Prostate gland (tissue), 2 donors: ENCODE data around the gene SEMA4C. TPM values are rescaled to one million over a fixed set of nuclear protein-coding genes. Genes with fewer than 3 reads are reported as not detected.
A peak's percentile ranks its signal among the peaks of the same experiment; 100 is the strongest.

ENCODE experiments used
- DNase-seq: peaks from one replicate; pipeline ENCODE4 v3.0.0-alpha.2; 2019; ENCODE audit warnings: low spot score
- H3K27ac ChIP-seq, 2 donors: fragments of 200-600 bp; sonication (generic); 2 replicates each; pipeline ENCODE4 v1.5.1; 2017 to 2019
- H3K27me3 ChIP-seq: fragments of 200-600 bp; sonication (generic); replicated peaks from 2 replicates; pipeline ENCODE4 v1.5.1; 2019; ENCODE audit not compliant: insufficient read depth
- H3K36me3 ChIP-seq, 2 donors: fragments of 200-600 bp; sonication (generic); 1 replicate in 1 of 2; 2 replicates in 1 of 2; pipeline versions ENCODE4 v1.5.1 to v1.8.1; 2017 to 2019
- H3K4me1 ChIP-seq: fragments of 200-600 bp; sonication (generic); replicated peaks from 2 replicates; pipeline ENCODE4 v1.5.1; 2019
- H3K4me3 ChIP-seq, 2 donors: fragments of 200-600 bp; sonication (generic); 2 replicates each; pipeline ENCODE4 v1.5.1; 2017 to 2019
- H3K9me3 ChIP-seq: fragments of 200-600 bp; sonication (generic); 2 replicates; pipeline ENCODE4 v1.5.1; 2017
- POLR2A ChIP-seq: fragments of 450-650 bp; IDR thresholded peaks from one replicate; pipeline ENCODE4 v1.6.1; 2016; ENCODE audit warnings: antibody characterized with exemption, mild to moderate bottlenecking
- POLR2AphosphoS5 ChIP-seq: sonication (generic); formaldehyde crosslinking; IDR thresholded peaks from one replicate; pipeline ENCODE4 v1.6.1; 2017; ENCODE audit warnings: antibody characterized with exemption
- WGBS: methylation state at CpG from one replicate; pipeline ENCODE4 v1.1.5; 2018; 5-methylcytosine and 5-hydroxymethylcytosine counted together
- intact Hi-C: fragments of 100-400 bp; cut with DNase I; formaldehyde crosslinking; loops from one replicate; pipeline ENCODE4 v1.14.2; 2022
- total RNA-seq, 2 donors: library from RNA; depleted of rRNA; stranded (reverse); fragments of >200 nt; gene quantifications; one replicate each; pipeline ENCODE4 v1.1.0, GENCODE V29; 2016
- TF ChIP-seq, protein P1 (sequence below), 4 experiments: fragments of 200-600 bp in 2 of 4; fragments of 450-650 bp in 2 of 4; sonication (generic) in 2 of 4; IDR thresholded peaks; 1 replicate in 3 of 4; 2 replicates in 1 of 4; pipeline ENCODE4 v1.5.1; 2016 to 2019; ENCODE audit warnings: antibody characterized with exemption in 4 of 4, mild to moderate bottlenecking in 2 of 4, moderate library complexity in 2 of 4

The SEMA4C gene
- total RNA-seq, 2 donors from 2014 or later: 35.8 to 45.9 TPM

DNA sequence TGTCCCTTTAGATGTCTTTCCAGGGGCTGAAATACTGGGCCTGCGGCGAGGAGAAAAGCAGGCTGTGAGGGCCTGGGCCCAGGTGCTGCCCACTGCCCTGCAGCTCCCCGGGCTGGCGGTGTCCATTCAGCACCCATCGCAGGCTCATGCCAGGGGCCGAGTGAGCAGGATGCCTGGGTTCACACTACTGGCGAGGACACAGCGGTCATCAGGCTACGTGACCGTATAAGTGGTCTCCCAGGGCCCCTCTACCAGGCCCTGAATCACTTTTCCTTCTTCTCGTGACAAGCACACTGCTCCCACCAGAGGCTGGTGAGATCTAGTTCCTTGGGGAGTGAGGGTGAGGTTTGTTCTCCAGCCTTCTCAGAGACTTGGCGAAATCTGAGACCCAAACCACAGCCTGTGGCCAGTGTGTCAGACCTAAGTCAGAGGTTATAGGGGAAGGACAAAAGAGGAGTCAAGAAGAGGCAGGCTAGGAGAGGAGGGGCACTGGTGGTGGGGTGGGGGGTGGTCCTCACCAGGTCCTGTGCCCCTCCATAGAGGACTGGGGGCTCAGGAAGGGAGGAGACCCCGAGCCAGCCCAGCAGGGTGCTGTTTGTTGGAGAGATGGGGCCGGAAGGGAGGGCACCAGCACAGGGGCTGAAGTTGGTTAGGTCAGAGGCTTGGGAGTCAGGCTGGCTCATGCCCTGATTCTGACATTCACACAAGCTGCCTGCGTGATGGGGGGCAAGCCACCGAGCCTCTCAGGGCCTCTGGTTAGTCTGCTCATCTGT is 6.6 kb upstream of the SEMA4C start:
- intact Hi-C loops: no loop called here
- TF ChIP-seq POLR2AphosphoS5: no peak
- no peaks in the 10 kb centered on the region for H3K27me3 ChIP-seq

DNA sequence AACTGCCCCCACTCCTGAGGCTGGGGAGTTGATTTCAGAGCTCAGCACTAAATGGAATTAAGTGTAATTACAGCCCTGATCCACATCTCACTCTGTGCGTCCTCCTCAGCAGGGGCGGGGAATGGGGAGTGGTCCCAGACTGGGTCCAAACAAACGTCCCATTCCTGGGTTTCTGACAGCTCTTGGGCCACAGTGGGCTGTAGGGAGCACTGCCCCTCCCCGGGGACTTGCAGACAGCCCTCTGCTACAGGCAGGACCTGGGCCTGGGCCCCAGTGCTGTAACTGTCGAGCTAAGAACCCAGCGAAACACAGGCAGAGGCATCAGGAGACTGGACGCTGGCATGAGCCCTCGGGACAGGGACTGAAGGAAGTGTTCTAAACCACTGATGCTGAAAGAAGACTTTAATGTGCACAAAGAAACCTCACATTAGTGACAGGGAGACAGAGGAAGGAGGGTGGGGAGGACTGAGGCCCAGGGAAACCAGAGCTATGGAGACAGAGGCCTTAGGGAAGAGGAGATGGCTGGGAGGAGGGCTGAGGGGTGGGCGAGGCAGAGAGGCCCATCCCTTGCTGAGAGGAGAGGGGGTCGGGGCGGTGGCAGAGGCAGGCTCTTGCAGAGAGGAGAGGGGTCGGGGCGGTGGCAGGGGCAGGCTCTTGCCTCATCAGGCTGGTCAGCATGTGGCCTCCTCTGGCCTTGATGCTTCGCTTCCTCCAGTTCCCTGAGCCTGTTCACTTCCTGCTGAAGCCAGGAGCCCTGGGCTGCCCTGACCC is 5.8 kb upstream of the SEMA4C start:
- no peaks in the 10 kb centered on the region for H3K4me1 ChIP-seq
- intact Hi-C loops: no loop called here
- no peak overlapping the region for H3K4me3 ChIP-seq
- H3K36me3 ChIP-seq: no peaks in the 10 kb centered on the region
- no peak for DNase-seq
- H3K27me3 ChIP-seq: no peaks in the 10 kb centered on the region
- WGBS: 67% methylated on average over 14 of the region's 14 CpGs
- TF ChIP-seq, protein P1, sequence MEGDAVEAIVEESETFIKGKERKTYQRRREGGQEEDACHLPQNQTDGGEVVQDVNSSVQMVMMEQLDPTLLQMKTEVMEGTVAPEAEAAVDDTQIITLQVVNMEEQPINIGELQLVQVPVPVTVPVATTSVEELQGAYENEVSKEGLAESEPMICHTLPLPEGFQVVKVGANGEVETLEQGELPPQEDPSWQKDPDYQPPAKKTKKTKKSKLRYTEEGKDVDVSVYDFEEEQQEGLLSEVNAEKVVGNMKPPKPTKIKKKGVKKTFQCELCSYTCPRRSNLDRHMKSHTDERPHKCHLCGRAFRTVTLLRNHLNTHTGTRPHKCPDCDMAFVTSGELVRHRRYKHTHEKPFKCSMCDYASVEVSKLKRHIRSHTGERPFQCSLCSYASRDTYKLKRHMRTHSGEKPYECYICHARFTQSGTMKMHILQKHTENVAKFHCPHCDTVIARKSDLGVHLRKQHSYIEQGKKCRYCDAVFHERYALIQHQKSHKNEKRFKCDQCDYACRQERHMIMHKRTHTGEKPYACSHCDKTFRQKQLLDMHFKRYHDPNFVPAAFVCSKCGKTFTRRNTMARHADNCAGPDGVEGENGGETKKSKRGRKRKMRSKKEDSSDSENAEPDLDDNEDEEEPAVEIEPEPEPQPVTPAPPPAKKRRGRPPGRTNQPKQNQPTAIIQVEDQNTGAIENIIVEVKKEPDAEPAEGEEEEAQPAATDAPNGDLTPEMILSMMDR (IDR thresholded peaks at IDR 0.05): no peak
- no peak for TF ChIP-seq POLR2A
- H3K9me3 ChIP-seq: no peaks in the 10 kb centered on the region
- no peak overlapping the region for H3K27ac ChIP-seq

More for the DNA sequence above, 6.6 kb upstream of the SEMA4C start:
- no peaks in the 10 kb centered on the region for H3K9me3 ChIP-seq
- no peak overlapping the region for H3K27ac ChIP-seq
- H3K4me3 ChIP-seq: no peak overlapping the region
- no peaks in the 10 kb centered on the region for H3K36me3 ChIP-seq
- H3K4me1 ChIP-seq: no peaks in the 10 kb centered on the region
- WGBS: 92% methylated on average over 16 of the region's 16 CpGs
- DNase-seq: no peak

DNA sequence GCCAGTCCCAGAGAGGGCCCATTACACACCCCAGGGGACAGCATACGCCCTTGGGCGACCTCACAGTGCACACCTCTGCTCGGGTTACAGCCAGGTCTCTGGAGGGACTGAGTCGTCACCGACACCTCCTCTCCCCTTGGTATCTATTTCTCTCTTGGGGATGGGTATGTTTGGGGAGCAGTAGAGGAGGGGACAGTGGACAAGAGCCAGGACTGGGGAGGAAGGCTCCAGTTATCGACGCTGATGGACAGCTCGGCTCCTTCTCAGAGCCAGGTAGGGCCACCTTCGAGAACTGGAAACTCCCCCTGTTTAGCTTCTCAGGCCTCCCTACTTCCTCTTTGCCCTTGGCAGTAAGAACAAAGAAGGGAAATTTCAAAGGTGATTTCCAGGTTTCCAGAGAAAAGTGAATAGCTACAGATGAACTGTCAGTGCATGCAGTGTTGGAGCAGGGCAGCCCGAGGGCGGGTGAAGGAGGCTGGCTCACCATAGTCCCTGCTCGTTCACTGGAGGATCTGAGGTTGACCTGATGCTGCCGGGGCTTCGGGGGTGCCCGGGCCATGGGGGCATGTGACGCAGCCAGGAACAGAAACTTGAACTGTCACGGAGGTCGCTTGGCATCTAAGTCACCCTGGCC is 4.4 kb upstream of the SEMA4C start:
- no peak for DNase-seq
- peak overlapping the region; percentile 46 to 53 for H3K27ac ChIP-seq
- no peaks in the 10 kb centered on the region for H3K9me3 ChIP-seq
- intact Hi-C loops: no loop called here
- TF ChIP-seq POLR2AphosphoS5: peak; percentile 7
- TF ChIP-seq, protein P1 (IDR thresholded peaks at IDR 0.05): no peak
- TF ChIP-seq POLR2A: no peak
- H3K36me3 ChIP-seq: no peaks in the 10 kb centered on the region
- H3K4me3 ChIP-seq: no peak overlapping the region
- 27% methylated on average over 18 of the region's 18 CpGs for WGBS
- no peaks in the 10 kb centered on the region for H3K27me3 ChIP-seq
- H3K4me1 ChIP-seq: no peaks in the 10 kb centered on the region

DNA sequence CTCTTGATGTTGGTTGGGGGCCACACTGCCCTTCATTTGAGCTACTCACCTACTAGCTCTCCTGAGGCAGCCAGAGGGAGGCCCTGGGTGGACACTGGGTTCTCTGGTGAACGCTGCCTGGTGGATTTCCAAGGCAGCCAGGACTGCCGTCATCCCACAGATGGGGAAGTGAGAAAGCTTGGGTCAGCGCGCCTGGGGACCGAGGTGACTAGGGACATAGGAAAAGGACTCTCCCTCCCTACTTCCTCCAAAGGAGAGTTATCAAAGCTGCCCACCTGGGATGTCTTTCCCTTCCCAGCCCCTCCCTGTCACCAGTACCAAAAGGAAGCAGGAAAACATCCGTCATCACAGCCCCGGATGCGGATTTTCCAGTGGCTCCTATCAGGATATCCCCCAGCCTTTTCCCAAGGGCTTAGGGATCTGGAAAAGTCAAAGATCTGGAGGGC is 3.8 kb upstream of the SEMA4C start:
- intact Hi-C loops: no loop called here
- H3K27ac ChIP-seq: peak overlapping the region; percentile 46 to 53
- H3K27me3 ChIP-seq: no peaks in the 10 kb centered on the region
- no peak overlapping the region for H3K4me3 ChIP-seq
- no peak for DNase-seq
- H3K9me3 ChIP-seq: no peaks in the 10 kb centered on the region
- no peaks in the 10 kb centered on the region for H3K4me1 ChIP-seq
- no peaks in the 10 kb centered on the region for H3K36me3 ChIP-seq
- WGBS: 57% methylated on average over 8 of the region's 8 CpGs
- TF ChIP-seq POLR2A: no peak
- no peak for TF ChIP-seq POLR2AphosphoS5
- TF ChIP-seq, protein P1 (IDR thresholded peaks at IDR 0.05): no peak

DNA sequence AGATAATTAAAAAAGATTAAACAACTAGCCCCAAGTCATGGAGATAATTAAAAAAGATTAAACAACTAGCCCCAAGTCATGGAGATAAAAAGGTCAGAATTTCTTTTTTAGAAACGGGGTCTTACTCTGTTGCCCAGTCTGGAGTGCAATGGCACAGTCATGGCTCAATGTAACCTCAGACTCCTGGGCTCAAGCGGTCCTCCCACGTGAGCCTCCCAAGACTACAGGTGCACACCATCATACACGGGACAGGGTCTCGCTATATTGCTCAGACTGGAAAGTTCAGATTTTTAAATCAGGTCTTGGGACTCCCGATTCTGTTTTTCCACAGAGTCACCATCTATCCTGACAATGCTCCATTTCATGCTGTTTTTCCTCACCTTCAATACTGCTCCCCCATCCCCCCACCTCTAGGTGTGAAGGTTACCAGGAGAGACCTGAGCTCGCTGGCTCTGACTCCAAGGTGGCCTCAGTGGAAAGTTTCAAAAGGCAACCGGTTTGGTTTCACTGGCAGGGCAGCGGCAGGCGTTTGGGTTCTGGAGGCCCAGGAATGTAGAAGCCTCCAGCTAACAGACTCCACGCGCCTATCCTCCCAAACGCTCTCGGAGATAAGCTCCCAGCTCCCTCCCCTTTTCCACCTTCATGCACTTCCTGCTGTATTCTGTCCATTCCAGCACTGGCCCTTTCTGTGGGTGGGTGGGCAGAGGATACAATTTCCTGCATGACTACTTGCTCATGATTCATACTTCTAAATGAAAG is 2.9 kb upstream of the SEMA4C start:
- Histone ChIP-seq H3K27me3 (no peaks in the 10 kb centered on the region), H3K9me3 (no peaks in the 10 kb centered on the region), H3K4me1 (no peaks in the 10 kb centered on the region), H3K27ac (no peak overlapping the region), H3K36me3 (no peaks in the 10 kb centered on the region), H3K4me3 (no peak overlapping the region)
- TF ChIP-seq POLR2A (no peak), POLR2AphosphoS5 (no peak)
- TF ChIP-seq, protein P1 (IDR thresholded peaks at IDR 0.05): no peak
- no peak for DNase-seq
- intact Hi-C loops: no loop called here
- WGBS: 66% methylated on average over 14 of the region's 14 CpGs
